ENCODE data around the gene SLC16A10.

DNA sequence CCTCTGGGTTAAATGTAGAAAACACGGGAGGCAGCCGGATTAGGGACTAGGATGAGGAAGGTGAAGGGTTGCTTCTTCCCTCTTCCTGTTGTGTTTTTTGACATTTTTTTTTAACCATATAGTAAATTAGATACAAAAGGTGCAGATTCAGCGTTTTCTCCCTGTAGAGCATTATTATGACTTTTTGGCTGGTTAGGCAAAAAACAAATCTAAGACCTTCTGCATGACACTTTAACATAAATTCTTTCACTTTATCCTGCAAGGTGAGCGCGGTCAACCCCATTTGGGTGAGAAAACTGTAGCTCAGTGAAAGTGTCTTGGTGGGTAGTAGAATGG lies 1.3 kb downstream of the SLC16A10 start:
- TF ChIP-seq TCF7L2 (IDR thresholded peaks at IDR 0.05; ENCODE audit: low read depth, low read length) (no peak), POLR2AphosphoS5 (IDR thresholded peaks at IDR 0.05; ENCODE audit: low read depth, low read length) (no peak)
- TF ChIP-seq, protein P1, sequence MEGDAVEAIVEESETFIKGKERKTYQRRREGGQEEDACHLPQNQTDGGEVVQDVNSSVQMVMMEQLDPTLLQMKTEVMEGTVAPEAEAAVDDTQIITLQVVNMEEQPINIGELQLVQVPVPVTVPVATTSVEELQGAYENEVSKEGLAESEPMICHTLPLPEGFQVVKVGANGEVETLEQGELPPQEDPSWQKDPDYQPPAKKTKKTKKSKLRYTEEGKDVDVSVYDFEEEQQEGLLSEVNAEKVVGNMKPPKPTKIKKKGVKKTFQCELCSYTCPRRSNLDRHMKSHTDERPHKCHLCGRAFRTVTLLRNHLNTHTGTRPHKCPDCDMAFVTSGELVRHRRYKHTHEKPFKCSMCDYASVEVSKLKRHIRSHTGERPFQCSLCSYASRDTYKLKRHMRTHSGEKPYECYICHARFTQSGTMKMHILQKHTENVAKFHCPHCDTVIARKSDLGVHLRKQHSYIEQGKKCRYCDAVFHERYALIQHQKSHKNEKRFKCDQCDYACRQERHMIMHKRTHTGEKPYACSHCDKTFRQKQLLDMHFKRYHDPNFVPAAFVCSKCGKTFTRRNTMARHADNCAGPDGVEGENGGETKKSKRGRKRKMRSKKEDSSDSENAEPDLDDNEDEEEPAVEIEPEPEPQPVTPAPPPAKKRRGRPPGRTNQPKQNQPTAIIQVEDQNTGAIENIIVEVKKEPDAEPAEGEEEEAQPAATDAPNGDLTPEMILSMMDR (IDR thresholded peaks at IDR 0.05): no peak
- TF ChIP-seq, protein P2, sequence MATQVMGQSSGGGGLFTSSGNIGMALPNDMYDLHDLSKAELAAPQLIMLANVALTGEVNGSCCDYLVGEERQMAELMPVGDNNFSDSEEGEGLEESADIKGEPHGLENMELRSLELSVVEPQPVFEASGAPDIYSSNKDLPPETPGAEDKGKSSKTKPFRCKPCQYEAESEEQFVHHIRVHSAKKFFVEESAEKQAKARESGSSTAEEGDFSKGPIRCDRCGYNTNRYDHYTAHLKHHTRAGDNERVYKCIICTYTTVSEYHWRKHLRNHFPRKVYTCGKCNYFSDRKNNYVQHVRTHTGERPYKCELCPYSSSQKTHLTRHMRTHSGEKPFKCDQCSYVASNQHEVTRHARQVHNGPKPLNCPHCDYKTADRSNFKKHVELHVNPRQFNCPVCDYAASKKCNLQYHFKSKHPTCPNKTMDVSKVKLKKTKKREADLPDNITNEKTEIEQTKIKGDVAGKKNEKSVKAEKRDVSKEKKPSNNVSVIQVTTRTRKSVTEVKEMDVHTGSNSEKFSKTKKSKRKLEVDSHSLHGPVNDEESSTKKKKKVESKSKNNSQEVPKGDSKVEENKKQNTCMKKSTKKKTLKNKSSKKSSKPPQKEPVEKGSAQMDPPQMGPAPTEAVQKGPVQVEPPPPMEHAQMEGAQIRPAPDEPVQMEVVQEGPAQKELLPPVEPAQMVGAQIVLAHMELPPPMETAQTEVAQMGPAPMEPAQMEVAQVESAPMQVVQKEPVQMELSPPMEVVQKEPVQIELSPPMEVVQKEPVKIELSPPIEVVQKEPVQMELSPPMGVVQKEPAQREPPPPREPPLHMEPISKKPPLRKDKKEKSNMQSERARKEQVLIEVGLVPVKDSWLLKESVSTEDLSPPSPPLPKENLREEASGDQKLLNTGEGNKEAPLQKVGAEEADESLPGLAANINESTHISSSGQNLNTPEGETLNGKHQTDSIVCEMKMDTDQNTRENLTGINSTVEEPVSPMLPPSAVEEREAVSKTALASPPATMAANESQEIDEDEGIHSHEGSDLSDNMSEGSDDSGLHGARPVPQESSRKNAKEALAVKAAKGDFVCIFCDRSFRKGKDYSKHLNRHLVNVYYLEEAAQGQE (IDR thresholded peaks at IDR 0.05; ENCODE audit: insufficient read depth in 1 of 2, low read depth in 2 of 2, low read length in 1 of 2): no peak
